Tibial nerve (tissue), 4 donors: ENCODE data around the gene LIPC.

Source experiments
- EP300 ChIP-seq, 2 donors: sonication (generic); formaldehyde crosslinking; IDR thresholded peaks; one replicate each; pipeline ENCODE4 v1.6.1; 2017; ENCODE audit warnings: antibody characterized with exemption in 2 of 2, mild to moderate bottlenecking in 1 of 2
- POLR2A ChIP-seq, 2 donors: fragments of 450-650 bp; IDR thresholded peaks; one replicate each; pipeline ENCODE4 v1.6.1; 2017; ENCODE audit warnings: antibody characterized with exemption in 2 of 2, mild to moderate bottlenecking in 2 of 2, moderate library complexity in 2 of 2
- TF ChIP-seq, protein P1 (sequence below), 5 experiments: fragments of 200-600 bp in 3 of 5; fragments of 450-650 bp in 2 of 5; sonication (generic) in 3 of 5; IDR thresholded peaks; one replicate each; pipeline ENCODE4 v1.5.1; 2016 to 2019; ENCODE audit warnings: antibody characterized with exemption in 5 of 5, mild to moderate bottlenecking in 3 of 5, moderate library complexity in 2 of 5

DNA sequence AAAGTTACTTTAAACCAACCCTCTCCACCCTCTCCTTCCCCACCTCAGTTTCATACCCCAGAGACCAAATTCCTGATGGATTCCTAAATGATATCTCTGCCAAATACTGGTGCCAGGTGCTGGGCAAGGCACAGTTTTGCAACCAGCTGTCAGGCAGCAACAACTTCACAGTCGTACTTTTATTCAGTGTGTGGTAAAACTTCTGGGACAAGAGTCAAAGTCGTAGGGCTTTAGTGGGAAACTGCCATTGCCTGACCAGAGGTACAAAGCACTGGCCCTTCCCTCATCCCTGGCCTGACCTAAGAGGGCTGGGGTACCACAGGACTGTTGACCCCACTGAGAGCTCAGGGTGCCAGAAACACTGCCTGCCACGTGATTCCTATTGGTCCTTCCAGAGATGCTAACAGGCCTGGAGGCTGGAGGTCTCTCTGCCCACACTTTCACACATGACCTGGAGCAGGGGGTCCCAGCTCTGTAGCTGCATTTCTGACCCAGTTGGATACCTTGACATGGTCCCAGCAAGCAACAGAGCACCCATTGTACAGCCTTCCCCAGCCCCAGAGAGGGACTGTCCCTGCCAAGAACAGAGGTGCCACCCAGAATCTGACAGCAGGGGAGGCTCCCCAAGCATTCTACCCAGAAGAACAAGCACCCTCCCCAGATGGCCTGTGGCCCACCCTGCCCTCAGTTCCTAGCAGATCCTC is 59.9 kb downstream of the LIPC start:
- TF ChIP-seq POLR2A (IDR thresholded peaks at IDR 0.05), result no peak
- TF ChIP-seq, protein P1, sequence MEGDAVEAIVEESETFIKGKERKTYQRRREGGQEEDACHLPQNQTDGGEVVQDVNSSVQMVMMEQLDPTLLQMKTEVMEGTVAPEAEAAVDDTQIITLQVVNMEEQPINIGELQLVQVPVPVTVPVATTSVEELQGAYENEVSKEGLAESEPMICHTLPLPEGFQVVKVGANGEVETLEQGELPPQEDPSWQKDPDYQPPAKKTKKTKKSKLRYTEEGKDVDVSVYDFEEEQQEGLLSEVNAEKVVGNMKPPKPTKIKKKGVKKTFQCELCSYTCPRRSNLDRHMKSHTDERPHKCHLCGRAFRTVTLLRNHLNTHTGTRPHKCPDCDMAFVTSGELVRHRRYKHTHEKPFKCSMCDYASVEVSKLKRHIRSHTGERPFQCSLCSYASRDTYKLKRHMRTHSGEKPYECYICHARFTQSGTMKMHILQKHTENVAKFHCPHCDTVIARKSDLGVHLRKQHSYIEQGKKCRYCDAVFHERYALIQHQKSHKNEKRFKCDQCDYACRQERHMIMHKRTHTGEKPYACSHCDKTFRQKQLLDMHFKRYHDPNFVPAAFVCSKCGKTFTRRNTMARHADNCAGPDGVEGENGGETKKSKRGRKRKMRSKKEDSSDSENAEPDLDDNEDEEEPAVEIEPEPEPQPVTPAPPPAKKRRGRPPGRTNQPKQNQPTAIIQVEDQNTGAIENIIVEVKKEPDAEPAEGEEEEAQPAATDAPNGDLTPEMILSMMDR (IDR thresholded peaks at IDR 0.05), result no peak
- no peak for TF ChIP-seq EP300 (IDR thresholded peaks at IDR 0.05)
